GM19238 (cell line): Measurements from ENCODE around the gene CAPZA2.
"Not testable (repeated sequence)": the region's sequence is repeated elsewhere in the genome, so short reads cannot be mapped to it uniquely, and the experiment has no call there.

Source experiments
- DNase-seq: peaks from one replicate; pipeline ENCODE4 v3.0.0; 2011; ENCODE audit warnings: low spot score; ENCODE audit not compliant: insufficient read length

CAPZA2 gene

GRCh38 chr7:116953372-116953905 lies 91.1 kb downstream of the CAPZA2 start, which contains the start of gene ST7:
Gene ST7, plus strand, starts transcription at chr7:116953501. Its CDS starts 40 bp downstream, at chr7:116953541.
- DNase-seq: peak; percentile 45

DNA sequence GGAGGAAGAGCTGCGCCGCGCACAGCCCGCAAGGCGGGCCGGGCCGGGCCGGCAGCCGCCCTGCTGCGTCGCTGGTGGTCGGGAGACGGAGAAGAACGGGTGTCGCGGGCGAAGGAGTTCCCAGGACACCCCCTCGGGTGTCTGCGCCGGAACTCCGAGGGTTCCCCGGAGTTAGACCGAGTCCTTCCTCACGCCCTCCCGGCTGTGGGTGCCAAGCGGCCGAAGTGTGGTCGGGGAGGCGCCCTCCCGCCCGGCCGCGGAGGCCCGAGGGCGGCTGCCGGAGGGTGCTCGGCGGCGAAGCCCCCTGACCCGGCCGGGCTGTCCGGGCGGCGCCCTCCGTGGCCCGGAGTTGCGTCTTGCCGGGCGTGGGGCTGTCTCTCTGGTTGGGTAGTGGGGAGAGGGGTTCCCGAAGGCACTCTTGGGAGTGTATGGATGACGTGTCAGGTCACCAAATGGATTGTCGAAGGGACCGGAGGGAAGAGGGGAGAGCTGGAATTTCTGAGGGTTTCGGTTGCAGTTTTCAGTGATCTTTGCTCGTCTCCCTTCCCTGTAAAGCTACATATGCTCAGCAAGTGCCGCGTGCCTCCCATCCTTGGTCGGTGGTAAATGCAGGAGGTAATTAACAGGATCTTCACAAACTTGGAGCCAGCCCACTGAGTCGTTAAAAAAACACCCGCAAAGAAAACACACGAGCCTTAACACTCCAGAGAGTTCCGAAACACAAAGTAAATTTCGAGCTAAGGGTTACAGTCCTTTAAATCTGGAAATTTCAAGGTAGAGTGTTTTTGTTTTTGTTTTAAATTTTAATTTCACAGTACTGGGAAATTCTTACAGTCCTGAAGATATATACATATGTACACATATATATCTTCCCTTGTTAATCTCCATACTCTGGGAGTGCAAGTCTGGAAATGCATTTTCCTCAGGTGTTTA lies 91.8 kb downstream of the CAPZA2 start:
- DNase-seq: peak; percentile 34

DNA sequence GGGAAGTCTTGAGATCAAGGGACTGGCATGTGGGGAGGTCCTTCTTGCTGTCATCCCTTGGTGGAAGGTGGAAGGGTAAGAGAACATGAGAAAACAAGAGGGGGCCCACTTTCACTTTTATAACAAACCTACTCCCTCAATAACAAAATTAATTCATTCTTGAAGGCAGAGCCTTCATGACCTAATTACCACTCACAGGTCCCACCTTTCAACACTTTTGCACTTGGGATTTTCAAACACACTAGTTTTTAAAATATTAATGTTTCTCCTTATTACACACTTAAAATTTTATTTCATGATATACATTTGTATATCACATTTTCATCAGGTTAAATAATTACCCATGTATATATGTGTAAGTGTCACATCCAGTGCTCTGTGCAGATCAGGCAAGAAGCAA lies 93.0 kb downstream of the CAPZA2 start:
- DNase-seq: no peak

- no peak for DNase-seq
Observed at GRCh38 chr7:116955801-116956476, 93.6 kb downstream of the CAPZA2 start.

DNA sequence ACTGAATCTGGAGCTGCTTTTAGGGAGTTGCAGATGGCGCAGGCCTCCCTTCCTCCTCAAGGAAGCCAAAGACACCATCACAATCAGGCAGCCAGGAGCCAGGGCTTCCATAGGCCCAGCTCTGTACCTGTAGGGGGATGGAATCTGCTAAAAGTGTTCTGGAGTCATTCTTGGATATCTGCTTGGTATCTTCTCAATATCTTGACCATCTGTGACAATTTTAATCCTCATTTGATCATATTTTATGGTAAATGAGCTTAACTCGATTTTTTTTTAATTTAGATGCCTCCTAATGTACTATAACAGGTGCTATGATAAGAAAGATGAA lies 94.1 kb downstream of the CAPZA2 start:
- no peak for DNase-seq

GRCh38 chr7:116957874-116958273 lies 95.5 kb downstream of the CAPZA2 start:
- DNase-seq: no peak

GRCh38 chr7:116961966-116962673 lies 99.7 kb downstream of the CAPZA2 start:
- DNase-seq: not testable (repeated sequence)

DNA sequence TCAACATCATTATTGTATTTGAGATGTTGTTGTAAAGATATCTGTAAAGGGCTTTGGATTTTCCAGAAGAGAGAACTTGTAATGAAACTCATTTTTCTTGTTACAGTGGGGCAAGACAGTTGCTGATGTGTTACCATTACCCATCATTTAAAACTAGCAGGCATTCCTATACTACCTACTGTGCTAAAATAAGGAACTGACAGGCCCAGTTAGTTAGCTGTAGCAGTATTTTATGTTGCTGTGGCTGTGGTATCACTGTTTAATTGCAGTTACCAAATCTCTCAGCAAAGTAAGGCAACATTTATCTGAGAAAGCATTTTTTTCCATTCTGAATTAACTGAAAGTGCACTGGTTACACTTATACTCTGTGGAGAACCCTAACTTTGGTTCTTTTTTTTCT lies 100.8 kb downstream of the CAPZA2 start:
- no peak for DNase-seq

GRCh38 chr7:116966601-116967000 lies 104.2 kb downstream of the CAPZA2 start:
- no peak for DNase-seq

- no peak for DNase-seq
Observed at GRCh38 chr7:116967254-116967922, 105.0 kb downstream of the CAPZA2 start.

GRCh38 chr7:116967983-116968382 lies 105.6 kb downstream of the CAPZA2 start:
- no peak for DNase-seq

DNA sequence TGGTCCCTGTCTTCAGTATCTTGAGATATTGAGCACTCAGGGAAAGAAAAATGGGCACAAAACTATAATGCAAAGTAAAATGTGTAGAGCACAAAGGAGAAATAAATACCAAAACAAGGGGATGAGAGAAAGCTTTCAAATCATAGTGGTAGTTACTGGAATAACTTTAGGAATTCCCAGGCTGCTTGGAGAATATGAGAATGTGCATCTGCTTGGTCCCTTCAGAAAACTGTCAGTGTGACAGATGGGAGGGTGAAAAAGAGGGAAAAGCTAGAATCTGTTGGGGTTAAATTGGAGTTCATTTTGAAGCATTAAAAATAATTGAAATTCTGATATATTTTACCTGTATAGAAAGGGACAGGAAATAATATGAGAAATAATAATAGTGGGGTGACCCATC lies 106.2 kb downstream of the CAPZA2 start:
- no peak for DNase-seq

- no peak for DNase-seq
Observed at GRCh38 chr7:116969371-116969902, 107.0 kb downstream of the CAPZA2 start.

DNA sequence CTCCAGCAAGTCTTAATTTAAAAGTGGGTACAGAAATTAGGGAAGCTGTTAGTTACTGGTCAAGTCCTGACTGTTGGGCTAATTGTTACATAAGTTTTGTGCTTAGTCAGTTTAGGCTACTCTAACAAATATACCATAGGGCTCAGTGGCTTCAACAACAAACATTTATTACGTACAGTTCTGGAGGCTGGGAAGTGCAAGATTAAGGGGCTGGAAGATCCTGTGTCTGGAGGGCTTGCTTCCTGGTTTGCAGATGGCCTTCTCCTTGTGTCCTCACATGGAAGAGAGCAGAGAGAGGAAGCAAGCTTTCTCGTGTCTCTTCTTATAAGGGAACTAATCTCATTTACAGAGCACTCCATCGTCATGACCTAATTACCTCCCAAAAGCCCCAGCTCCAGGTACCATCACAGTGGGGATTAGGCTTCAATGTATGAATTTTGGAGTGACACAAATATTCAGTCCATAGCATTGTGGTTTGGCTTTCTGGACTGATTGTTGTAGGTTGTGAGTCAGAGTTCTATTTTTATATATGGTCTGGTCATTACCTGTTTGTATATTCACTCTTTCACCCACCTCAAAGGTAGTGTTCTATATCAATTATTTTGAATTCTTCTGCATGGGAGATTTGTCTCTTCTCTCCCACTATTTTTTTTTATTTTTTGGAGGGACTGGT lies 108.0 kb downstream of the CAPZA2 start:
- no peak for DNase-seq

DNA sequence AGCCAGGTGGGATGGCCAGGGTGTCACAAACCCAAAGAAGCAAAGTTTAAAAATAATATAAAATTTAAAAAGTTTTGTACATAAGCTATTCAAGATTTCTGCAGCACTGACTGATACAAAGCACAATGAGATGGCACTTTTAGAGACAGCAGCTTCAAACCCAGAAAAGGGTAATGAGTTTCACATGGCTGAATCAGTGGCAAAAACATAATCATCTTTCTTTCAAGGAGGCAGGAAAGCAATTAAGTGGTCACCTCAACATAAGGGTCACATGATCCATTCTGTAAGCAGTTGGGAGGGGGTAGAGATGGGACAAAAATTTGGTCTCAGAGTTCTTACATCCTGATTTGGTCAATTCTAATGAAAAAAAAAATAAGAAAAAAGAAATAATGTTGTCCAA lies 108.8 kb downstream of the CAPZA2 start:
- not testable (repeated sequence) for DNase-seq
